Lung (tissue), 12 donors: Measurements from ENCODE around the gene TAF6L. TPM values are rescaled to one million over a fixed set of nuclear protein-coding genes. Genes with fewer than 3 reads are reported as not detected.
A peak's percentile ranks its signal among the peaks of the same experiment; 100 is the strongest.

Source experiments
- ATAC-seq: fragments of 200-7000 bp; cut with Tn5 transposase; one replicate; pipeline ENCODE4 v1.9.1; 2020; ENCODE audit warnings: moderate number of reproducible peaks; ENCODE audit not compliant: insufficient read depth, low FRiP score
- DNase-seq, 3 donors: peaks; one replicate each; pipeline ENCODE4 v3.0.0-alpha.2; 2013 to 2017
- H3K27ac ChIP-seq, 2 donors: one replicate each; pipeline ENCODE4 v1.5.1; 2013; ENCODE audit warnings: mild to moderate bottlenecking in 2 of 2, moderate library complexity in 2 of 2, control low read depth in 1 of 2, inconsistent platforms in 1 of 2, low read depth in 1 of 2, low read length in 1 of 2
- H3K27me3 ChIP-seq, 3 donors: one replicate each; pipeline ENCODE4 v1.5.1; 2013; ENCODE audit warnings: low read length in 2 of 3; ENCODE audit not compliant: control insufficient read depth in 3 of 3, insufficient read depth in 3 of 3
- H3K36me3 ChIP-seq, 4 donors: one replicate each; pipeline ENCODE4 v1.5.1; 2013; ENCODE audit warnings: low read length in 4 of 4, mild to moderate bottlenecking in 1 of 4, moderate library complexity in 1 of 4; ENCODE audit not compliant: control insufficient read depth in 4 of 4, insufficient read depth in 4 of 4
- H3K4me1 ChIP-seq, 5 donors: one replicate each; pipeline ENCODE4 v1.5.1; 2013; ENCODE audit warnings: low read length in 5 of 5, mild to moderate bottlenecking in 2 of 5, moderate library complexity in 1 of 5; ENCODE audit not compliant: control insufficient read depth in 5 of 5, insufficient read depth in 5 of 5
- H3K4me3 ChIP-seq: one replicate; pipeline ENCODE4 v1.5.1; 2013; ENCODE audit warnings: mild to moderate bottlenecking, control low read depth, moderate library complexity
- H3K9ac ChIP-seq, 2 donors: one replicate each; pipeline ENCODE4 v1.5.1; 2013; ENCODE audit warnings: low read length in 2 of 2, control low read depth in 1 of 2; ENCODE audit not compliant: insufficient read depth in 1 of 2
- H3K9me3 ChIP-seq, 4 donors: one replicate each; pipeline ENCODE4 v1.5.1; 2013; ENCODE audit warnings: low read length in 3 of 4, mild to moderate bottlenecking in 1 of 4, moderate library complexity in 1 of 4; ENCODE audit not compliant: control insufficient read depth in 4 of 4, insufficient read depth in 3 of 4
- CTCF ChIP-seq: IDR thresholded peaks from 2 replicates; pipeline ENCODE4 v1.5.1; 2012; ENCODE audit warnings: mild to moderate bottlenecking; ENCODE audit errors: control extremely low read depth, extremely low read depth
- WGBS, 2 donors: extraction: QIAGEN DNeasy Blood & Tissue Kit; methylation state at CpG; one replicate each; pipeline ENCODE4 v1.1.7; 2013; 5-methylcytosine and 5-hydroxymethylcytosine counted together
- polyA plus RNA-seq, 2 donors: library from polyadenylated mRNA; stranded (reverse); fragments of 200-250 nt; gene quantifications; one replicate each; pipeline ENCODE4 v1.2.1, GENCODE V29; 2013
- total RNA-seq, 2 donors: library from RNA; depleted of rRNA in 1 of 2; stranded (reverse); fragments of >200 nt in 1 of 2; gene quantifications; one replicate each; pipeline ENCODE4 v1.2.1, GENCODE V29; 2014 to 2021
- donor health status: control.
- donor health status: control.
- donor health status: Bipolar disorder and iron deficiency.
- donor health status: healthy.
- donor health status: DM: yes; HTN: yes; CAD: no.

TAF6L gene
- total and polyA plus RNA-seq, 4 donors: 18.7 to 32.7 (median 25.2) TPM

DNA sequence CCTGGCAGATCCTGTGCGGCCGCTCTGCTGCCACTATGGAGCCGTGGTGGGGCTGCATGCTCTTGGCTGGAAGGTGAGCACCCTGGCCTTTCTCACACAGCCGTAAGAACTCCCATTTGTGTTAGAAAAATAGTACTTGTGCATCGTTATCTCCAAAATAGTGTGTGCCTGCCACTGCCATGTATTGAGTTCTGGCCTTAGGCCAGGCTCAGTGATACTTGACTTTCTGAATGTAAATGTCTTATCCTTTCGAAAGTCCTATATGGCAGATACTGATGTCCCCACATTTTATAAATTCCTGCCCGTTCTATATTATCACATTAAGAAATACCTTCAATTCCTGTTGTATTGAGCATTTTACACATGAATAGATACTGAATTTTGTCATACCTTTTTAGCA, 11.6 kb downstream of the TAF6L start:
- no peak overlapping the region for H3K9ac ChIP-seq
- H3K9me3 ChIP-seq: peaks cover 0 to 2% (median 0%) of the 10 kb centered on the region in 4 donors
- no peak overlapping the region for H3K27ac ChIP-seq
- H3K36me3 ChIP-seq: peaks cover 0 to 28% (median 21%) of the 10 kb centered on the region in 4 donors
- no peaks in the 10 kb centered on the region for H3K27me3 ChIP-seq
- ATAC-seq: no peak
- DNase-seq: no peak
- no peak overlapping the region for H3K4me3 ChIP-seq
- peaks cover 0 to 4% (median 3%) of the 10 kb centered on the region in 5 donors for H3K4me1 ChIP-seq
- 95 to 96% methylated on average over 7 of the region's 7 CpGs for WGBS, 2 donors
- TF ChIP-seq CTCF: no peak

DNA sequence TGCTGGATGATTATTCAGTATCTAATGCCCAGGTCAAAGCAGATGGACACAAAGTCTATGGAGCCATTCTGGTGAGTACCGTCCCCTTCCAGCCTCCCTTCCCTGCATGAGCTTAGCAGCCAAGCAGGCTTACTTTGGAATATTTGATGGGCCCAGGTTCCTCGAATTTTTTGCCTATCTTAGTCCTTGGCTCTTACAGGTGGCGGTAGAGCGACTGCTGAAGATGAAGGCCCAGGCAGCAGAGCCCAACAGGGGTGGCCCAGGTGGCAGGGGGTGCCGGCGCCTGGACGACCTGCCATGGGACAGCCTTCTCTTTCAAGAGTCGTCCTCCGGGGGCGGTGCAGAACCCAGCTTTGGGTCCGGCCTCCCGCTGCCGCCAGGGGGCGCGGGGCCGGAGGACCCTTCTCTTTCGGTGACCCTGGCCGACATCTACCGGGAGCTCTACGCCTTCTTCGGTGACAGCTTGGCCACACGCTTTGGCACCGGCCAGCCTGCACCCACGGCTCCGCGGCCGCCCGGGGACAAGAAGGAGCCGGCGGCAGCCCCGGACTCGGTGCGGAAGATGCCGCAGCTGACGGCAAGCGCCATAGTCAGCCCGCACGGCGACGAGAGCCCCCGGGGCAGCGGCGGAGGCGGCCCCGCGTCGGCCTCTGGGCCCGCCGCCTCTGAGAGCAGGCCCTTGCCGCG, 15.3 kb downstream of the TAF6L start:
- DNase-seq (peak; percentile 90 to 92 (median 91)), ATAC-seq (peak; percentile 81)
- Histone ChIP-seq H3K4me3 (peak overlapping the region; percentile 53), H3K9ac (peak overlapping the region in 1 of 2 donors; percentile 68), H3K27ac (peak overlapping the region; percentile 93 to 98), H3K4me1 (peaks cover 3 to 18% (median 7%) of the 10 kb centered on the region in 5 donors), H3K27me3 (no peaks in the 10 kb centered on the region), H3K9me3 (peaks cover 0 to 2% (median 0%) of the 10 kb centered on the region in 4 donors), H3K36me3 (peaks cover 0 to 27% (median 23%) of the 10 kb centered on the region in 4 donors)
- 1 to 2% methylated on average over 45 to 51 of the region's 51 CpGs for WGBS, 2 donors
- peak; percentile 96 for TF ChIP-seq CTCF

GRCh38 chr11:62787005-62787759, 16.0 kb downstream of the TAF6L start, which contains the start of gene TMEM179B:
Gene TMEM179B, plus strand, starts transcription at chr11:62787402. Its CDS starts 30 bp downstream, at chr11:62787432.
- peak within 1 kb of the TSS; percentile 53 for H3K4me3 ChIP-seq
- peak; percentile 52 for TF ChIP-seq CTCF
- peaks cover 0 to 22% (median 22%) of the 10 kb centered on the region in 4 donors for H3K36me3 ChIP-seq
- H3K27me3 ChIP-seq: no peaks in the 10 kb centered on the region
- H3K4me1 ChIP-seq: peaks cover 3 to 21% (median 8%) of the 10 kb centered on the region in 5 donors
- ATAC-seq: peak; percentile 86
- peak within 1 kb of the TSS; percentile 42 to 69 for H3K9ac ChIP-seq
- H3K27ac ChIP-seq: peak within 1 kb of the TSS; percentile 93 to 98
- 0% methylated on average over 79 to 88 of the region's 88 CpGs for WGBS, 2 donors
- DNase-seq: peak; percentile 98 to 99 (median 99)
- H3K9me3 ChIP-seq: peaks cover 0 to 2% (median 0%) of the 10 kb centered on the region in 4 donors
